ENCODE data around the gene LARP4. TPM values are rescaled to one million over a fixed set of nuclear protein-coding genes. Genes with fewer than 3 reads are reported as not detected.

LARP4 gene
- 42.1 and 48.2 TPM in 2 replicates for total RNA-seq
- long read RNA-seq, full-length matches to known transcripts = 42 of 87 reads
- long read RNA-seq, partial matches to known transcripts = 13 of 87 reads
- long read RNA-seq, other reads (novel, unspliced or antisense) = 32 of 87 reads

DNA sequence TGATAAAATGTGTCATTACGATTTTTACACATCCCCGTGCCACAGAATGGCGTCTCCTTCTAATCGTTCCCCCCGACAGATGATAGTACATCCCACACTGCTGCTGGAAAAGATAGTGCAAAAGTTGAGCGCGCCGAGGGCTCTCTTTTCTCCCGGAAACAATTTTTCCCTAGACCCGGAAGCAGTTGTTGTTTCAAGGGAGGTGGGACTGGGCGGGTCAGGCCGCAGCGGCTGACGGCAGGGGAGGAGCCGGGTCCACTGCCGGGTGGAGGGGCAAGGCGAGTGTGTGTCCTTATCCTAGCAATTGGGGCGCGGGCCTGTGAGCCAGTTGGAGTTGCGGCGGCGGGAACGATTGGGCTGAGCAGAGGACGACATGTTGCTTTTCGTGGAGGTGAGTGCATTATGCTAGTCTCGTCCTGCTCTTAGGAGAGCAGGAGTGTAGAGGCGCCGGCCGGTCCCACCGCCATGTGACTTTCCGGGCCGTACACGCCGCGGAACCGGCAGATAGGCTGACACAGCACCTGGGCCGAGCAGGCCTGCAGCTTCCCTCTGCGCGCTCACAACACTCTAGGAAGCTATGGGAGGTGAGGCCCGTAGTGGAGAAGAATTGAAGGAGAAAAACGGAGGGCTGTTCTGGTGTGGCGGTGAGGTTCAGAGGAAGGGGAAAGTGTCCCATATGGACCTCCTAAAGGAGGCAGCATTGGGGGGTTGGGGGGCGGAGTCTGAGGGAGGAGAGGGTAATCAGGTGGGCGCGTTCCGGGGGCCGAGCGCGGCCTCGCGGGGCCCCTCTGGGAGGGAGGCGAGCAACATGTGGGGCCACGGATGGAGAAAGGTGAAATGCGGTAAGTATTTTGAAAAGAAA, at the start of gene LARP4:
Gene LARP4, plus strand, starts transcription at position 248 of the 862 bp plus-strand sequence. Its CDS starts 126 bp downstream, at position 374.
- no peaks in the 10 kb centered on the region for H3K27me3 Mint-ChIP-seq (ENCODE audit: unreplicated experiment)
- H3K36me3 Mint-ChIP-seq (ENCODE audit: unreplicated experiment) = no peaks in the 10 kb centered on the region
- no peaks in the 10 kb centered on the region for H3K9me3 Mint-ChIP-seq (ENCODE audit: unreplicated experiment)
- DNase-seq (ENCODE audit: extremely low spot score, unreplicated experiment) = peak; percentile 97
- TF ChIP-seq CTCF (IDR thresholded peaks at IDR 0.05) = no peak
- H3K4me1 Mint-ChIP-seq (ENCODE audit: unreplicated experiment) = peaks cover 49% of the 10 kb centered on the region
- peak within 1 kb of the TSS; percentile 98 for H3K27ac Mint-ChIP-seq (ENCODE audit: unreplicated experiment)
- H3K4me3 Mint-ChIP-seq (ENCODE audit: unreplicated experiment) = peak within 1 kb of the TSS; percentile 96

- Mint-ChIP-seq H3K27ac (ENCODE audit: unreplicated experiment) (no peak overlapping the region), H3K27me3 (ENCODE audit: unreplicated experiment) (no peaks in the 10 kb centered on the region), H3K36me3 (ENCODE audit: unreplicated experiment) (no peaks in the 10 kb centered on the region), H3K4me3 (ENCODE audit: unreplicated experiment) (no peak overlapping the region), H3K4me1 (ENCODE audit: unreplicated experiment) (peaks cover 12% of the 10 kb centered on the region), H3K9me3 (ENCODE audit: unreplicated experiment) (no peaks in the 10 kb centered on the region)
- no peak for TF ChIP-seq CTCF (IDR thresholded peaks at IDR 0.05)
- no peak for DNase-seq (ENCODE audit: extremely low spot score, unreplicated experiment)
Measured at GRCh38 chr12:50351120-50352043, 49.3 kb upstream of the LARP4 start.

DNA sequence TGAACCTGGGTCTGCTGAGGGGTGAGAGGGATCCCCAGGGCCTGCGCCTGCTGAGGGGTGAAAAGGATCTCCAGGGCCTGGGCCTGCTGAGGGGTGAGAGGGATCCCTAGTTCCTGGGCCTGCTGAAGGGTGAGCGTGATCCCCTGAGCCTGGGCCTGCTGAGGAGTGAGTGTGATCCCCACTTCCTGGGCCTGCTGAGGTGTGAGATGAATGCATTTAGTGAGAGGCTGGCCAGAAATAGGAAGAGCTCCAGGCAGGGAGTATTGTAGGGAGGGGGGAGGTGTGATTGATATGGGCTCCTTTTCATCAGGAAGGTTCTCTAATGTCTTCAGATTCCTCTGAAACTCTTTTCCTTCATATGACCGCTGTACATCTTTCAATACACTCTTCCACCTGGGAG, 47.3 kb upstream of the LARP4 start:
- Mint-ChIP-seq H3K27me3 (ENCODE audit: unreplicated experiment) (no peaks in the 10 kb centered on the region), H3K4me1 (ENCODE audit: unreplicated experiment) (peaks cover 12% of the 10 kb centered on the region), H3K4me3 (ENCODE audit: unreplicated experiment) (no peak overlapping the region), H3K36me3 (ENCODE audit: unreplicated experiment) (no peaks in the 10 kb centered on the region), H3K27ac (ENCODE audit: unreplicated experiment) (no peak overlapping the region), H3K9me3 (ENCODE audit: unreplicated experiment) (no peaks in the 10 kb centered on the region)
- TF ChIP-seq CTCF (IDR thresholded peaks at IDR 0.05) = no peak
- no peak for DNase-seq (ENCODE audit: extremely low spot score, unreplicated experiment)

DNA sequence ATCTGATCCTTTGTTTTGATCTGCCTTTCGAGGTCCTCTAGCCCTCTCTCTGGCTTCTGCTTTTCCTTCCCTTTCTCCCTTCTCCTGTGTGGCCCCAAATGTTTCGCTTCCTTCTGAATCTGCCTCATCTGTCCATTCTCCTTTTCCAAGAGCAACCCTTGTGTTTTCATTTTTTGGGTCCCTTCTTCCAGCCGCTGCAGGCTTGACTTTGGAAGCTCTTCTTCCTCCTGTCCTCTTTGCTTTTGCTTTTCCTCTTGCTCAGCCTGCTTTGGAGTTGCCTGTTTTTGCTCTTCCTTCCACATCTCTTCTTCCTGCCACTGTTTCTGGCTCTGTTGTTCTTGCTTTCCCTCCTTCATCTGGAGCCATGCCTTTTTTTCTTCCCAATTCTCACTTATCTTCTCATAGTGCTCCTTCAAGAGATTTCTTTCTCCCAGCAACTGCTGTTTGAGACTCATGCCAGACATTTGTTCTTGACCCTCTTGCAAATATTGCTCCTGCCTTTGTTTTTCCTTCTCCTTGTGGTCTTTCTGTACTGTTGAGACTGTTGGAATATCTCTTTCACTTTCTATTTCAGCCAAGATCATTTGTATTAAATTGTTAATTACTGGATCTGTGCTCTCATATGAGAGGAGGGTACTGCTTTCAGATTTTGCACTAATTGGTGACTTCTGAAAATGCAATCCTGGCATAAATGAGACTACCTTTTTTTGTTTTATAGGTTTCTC, 46.7 kb upstream of the LARP4 start:
- no peaks in the 10 kb centered on the region for H3K27me3 Mint-ChIP-seq (ENCODE audit: unreplicated experiment)
- H3K4me1 Mint-ChIP-seq (ENCODE audit: unreplicated experiment) = peaks cover 12% of the 10 kb centered on the region
- TF ChIP-seq CTCF (IDR thresholded peaks at IDR 0.05) = no peak
- no peak for DNase-seq (ENCODE audit: extremely low spot score, unreplicated experiment)
- H3K4me3 Mint-ChIP-seq (ENCODE audit: unreplicated experiment) = no peak overlapping the region
- H3K27ac Mint-ChIP-seq (ENCODE audit: unreplicated experiment) = no peak overlapping the region
- H3K9me3 Mint-ChIP-seq (ENCODE audit: unreplicated experiment) = no peaks in the 10 kb centered on the region
- H3K36me3 Mint-ChIP-seq (ENCODE audit: unreplicated experiment) = no peaks in the 10 kb centered on the region
